GM12801 (cell line): ENCODE results near the gene RPTOR.

ENCODE experiments used
- CTCF ChIP-seq: IDR thresholded peaks from one replicate; pipeline ENCODE4 v1.5.1; 2011; ENCODE audit warnings: control low read depth; ENCODE audit not compliant: insufficient read length; ENCODE audit errors: extremely low read depth

The RPTOR gene

GRCh38 chr17:80599546-80600305 lies 55.1 kb downstream of the RPTOR start:
- no peak for TF ChIP-seq CTCF

- TF ChIP-seq CTCF = no peak
Measured at GRCh38 chr17:80601146-80601545, 56.5 kb downstream of the RPTOR start.

GRCh38 chr17:80603396-80603795 lies 58.8 kb downstream of the RPTOR start:
- no peak for TF ChIP-seq CTCF

GRCh38 chr17:80604009-80604669 lies 59.5 kb downstream of the RPTOR start:
- TF ChIP-seq CTCF = no peak

GRCh38 chr17:80604670-80605010 lies 60.0 kb downstream of the RPTOR start:
- no peak for TF ChIP-seq CTCF

GRCh38 chr17:80605326-80606066 lies 60.9 kb downstream of the RPTOR start:
- no peak for TF ChIP-seq CTCF

- TF ChIP-seq CTCF = no peak
Measured at GRCh38 chr17:80608326-80608725, 63.7 kb downstream of the RPTOR start.
